GM19239 (cell line): ENCODE measurements around the gene CNTLN.
A peak's percentile ranks its signal among the peaks of the same experiment; 100 is the strongest.
"Not testable (repeated sequence)": the region's sequence is repeated elsewhere in the genome, so short reads cannot be mapped to it uniquely, and the experiment has no call there.

ENCODE experiments used
- DNase-seq: peaks from one replicate; pipeline ENCODE4 v3.0.0; 2011; ENCODE audit warnings: low spot score; ENCODE audit not compliant: insufficient read length
- FAIRE-seq: peaks from 2 replicates; lab custom pipeline; 2011; peaks lifted over from hg19 to GRCh38; lab: Jason Lieb, UNC

CNTLN gene

DNA sequence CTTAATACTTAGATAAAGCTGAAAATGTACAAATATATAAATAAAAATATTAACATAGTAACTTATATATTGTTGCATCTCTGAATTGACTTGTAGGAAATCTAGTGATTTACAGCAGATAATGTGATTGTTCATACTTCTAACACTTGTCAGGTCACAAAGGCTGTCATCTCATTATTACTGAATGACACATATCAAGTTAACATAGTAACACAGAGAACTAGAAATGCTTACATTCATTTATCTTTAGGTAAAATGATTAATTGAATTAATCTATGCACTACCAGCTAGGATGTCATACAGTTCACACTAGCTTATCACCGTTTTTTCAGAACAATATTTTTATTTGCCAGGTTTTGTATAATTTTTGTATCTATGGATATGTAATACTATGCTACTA lies 254.2 kb downstream of the CNTLN start:
- no peak for DNase-seq
- FAIRE-seq: no peak

DNA sequence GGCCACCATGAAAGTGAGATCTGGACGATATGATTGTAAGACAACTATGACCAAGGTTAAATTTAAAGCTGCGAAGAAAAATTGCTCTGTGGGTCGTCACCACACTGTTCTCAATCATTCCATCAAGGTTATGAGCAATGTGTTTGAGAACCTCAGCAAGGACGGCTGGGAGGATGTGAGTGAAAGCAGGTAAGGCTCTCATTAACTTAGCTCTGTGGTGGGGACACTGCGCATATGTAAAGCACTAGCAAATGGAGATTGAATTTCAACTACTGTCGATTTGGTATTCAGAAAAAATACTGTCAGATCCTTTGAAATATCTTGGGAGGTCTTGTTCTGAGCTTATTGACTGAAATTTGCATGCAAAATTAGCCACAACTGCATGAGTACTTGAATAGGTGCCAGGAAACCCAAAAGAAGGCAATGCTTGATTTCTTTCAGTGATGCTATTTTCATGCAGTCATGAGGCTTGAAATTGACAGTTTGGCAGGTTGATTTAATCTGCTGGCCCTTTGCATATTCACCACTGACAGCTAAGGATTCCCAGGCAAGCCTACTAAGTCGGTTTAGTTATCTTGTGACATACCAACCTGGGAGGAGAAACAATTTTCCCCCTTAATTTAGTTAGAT lies 260.2 kb downstream of the CNTLN start:
- DNase-seq: no peak
- FAIRE-seq: no peak

DNA sequence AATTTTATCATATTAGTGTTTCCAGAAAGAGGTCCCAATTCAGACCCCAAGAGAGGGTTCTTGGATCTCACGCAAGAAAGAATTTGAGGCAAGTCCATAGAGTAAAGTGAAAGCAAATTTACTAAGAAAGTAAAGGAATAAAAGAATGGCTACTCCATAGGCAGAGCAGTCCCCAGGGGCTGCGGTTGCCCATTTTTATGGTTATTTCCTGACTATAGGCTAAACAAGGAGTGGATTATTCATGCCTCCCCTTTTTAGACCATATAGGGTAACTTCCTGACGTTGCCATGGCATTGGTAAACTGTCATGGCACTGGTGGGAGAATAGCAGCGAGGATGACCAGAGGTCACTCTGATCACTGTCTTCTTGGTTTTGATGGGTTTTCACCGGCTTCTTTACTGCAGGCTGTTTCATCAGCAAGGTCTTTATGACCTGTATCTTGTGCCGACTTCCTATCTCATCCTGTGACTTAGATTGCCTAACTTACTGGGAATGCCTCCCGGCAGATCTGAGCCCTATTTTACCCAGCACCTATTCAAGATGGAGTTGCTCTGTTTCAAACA lies 262.4 kb downstream of the CNTLN start:
- FAIRE-seq, DNase-seq: not testable (repeated sequence)

DNA sequence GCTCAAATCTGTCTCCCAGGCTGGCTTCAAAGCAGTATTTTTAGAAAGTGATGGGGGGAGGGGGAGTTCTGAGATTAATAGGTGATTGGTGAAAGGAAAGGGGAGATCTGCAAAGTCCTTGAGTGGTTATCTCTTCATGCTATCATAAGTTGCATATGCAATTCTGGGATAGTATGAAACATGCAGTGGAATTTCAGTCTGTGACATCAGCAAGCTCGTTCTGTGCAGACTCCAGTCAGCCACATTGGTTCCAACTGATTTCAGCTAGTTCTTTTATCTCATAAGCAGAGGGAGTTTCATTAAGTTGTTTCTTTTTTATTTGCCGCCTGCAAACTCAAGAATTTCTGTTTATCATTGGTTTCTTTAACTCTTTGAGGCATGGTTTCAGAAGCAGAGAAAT lies 263.5 kb downstream of the CNTLN start:
- no peak for FAIRE-seq

DNA sequence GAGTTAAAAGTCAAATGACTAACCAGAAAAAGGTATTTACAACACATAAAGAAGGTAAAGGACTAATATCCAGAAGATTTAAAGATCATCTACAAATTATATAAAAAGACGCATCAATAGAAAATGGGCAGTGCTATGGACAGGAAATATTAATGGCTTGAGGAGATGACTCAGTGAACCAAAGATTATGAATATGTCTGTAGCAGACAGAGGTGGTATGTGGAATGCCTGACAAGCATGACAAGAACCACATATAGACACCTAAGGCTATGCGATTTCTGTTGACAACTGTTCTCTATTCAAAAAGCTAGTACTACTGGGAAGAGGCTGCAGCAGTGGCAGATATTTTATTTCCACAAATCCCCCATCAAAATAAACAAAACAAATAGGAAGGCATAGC lies 267.0 kb downstream of the CNTLN start:
- DNase-seq: no peak
- FAIRE-seq: no peak

More for the DNA sequence above, 263.5 kb downstream of the CNTLN start:
- DNase-seq: no peak

DNA sequence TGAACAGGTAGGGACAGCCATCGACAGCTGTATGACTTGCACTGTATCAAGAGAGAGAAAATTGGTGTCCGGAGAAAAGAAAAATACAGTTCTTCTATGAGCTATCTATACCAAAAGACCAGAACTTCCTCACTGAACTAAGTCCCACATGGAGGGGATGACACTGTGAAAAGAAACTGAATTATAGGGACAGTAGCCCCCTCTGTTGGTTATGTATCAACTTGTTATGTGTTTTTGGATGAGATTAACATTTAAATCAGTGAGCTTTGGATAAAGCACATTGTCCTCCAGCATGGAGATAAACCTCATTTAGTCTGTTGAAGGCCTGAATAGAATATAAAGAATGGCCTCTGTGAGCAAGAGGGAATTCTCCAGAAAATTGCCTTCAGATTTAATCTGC lies 267.5 kb downstream of the CNTLN start:
- DNase-seq: no peak
- FAIRE-seq: no peak

DNA sequence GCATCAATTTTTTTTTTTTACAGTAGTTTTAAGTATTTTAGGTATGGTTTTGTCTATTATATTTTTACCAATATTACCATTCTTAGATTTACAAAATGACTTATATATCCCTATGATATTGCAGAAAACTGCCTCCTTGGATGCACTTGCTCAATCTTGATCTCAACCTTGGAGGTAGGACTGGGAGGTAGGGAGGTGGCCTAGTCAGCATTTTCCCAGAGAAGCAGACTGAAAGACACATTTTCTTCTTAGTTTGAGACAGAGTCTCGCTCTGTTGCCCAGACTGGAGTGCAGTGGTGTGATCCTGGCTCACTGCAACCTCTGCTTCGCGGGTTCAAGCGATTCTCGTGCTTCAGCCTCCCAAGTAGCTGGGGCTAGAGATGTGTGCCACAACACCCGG lies 268.7 kb downstream of the CNTLN start:
- FAIRE-seq: no peak
- no peak for DNase-seq

DNA sequence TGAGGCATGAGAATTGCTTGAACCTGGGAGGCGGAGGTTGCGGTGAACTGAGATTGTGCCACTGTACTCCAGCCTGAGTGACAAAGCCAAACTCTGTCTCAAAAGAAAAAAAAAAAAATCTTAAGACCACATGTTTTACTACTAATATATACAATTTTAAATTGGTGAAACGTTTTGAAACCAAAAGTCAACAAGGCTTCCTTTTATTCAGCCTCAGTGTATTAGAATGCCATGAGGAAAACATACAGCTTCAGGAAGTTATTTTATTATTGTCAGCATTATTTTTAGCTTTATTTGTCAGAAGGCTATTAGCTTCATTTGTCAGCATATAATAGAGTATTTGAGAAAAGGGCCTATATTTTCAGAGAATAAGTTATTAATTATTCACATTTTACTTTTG lies 280.1 kb downstream of the CNTLN start:
- DNase-seq (no peak), FAIRE-seq (no peak)

DNA sequence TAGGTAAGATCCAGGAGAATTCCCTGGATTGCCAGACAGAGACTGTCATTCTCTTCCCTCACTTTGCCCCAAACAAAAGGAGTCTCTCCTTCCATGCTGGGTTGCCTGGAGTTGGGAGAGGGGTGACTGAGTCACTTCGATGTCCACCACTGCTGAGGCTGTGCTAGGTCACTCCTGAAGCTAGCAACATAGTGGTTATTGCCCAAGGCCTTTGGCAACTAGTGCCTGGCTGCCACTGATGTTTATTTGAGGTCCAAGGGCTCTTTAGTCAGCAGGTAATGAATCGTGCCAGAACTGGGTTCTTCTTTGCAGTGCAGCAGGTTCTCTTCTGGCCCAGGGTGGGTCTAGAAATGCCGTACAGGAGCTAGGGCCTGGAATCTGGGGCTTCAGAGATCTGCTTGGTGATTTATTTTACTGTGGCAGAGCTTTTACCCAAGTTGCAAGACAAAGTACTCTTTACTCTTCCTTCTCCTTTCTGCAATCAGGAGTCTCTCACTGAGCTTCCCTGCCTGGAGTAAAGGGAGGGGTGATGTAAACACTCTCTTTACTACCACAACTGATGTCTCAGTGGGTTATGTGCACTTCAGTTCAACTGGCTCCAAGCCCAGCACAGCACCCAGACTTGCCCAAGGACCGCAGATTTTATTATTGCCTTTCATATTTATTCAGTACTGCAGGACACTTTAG lies 288.3 kb downstream of the CNTLN start:
- no peak for DNase-seq
- no peak for FAIRE-seq

DNA sequence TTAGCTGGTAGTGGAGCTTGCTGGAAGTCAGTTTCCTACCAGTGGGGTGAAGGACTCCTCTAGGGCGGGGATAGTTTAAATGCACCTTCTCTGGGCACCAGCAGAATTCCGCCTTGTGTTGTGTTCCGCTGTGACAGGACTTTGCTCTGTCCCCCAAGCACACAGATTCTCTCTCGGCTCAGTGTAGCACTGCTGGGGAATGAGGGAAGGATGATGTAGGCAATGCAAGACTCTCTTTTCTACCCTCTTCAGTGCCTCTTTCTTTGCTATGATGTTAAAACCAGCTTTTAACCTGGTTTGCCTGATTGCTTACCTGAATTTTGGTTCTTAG lies 288.8 kb downstream of the CNTLN start:
- FAIRE-seq: no peak
- no peak for DNase-seq

DNA sequence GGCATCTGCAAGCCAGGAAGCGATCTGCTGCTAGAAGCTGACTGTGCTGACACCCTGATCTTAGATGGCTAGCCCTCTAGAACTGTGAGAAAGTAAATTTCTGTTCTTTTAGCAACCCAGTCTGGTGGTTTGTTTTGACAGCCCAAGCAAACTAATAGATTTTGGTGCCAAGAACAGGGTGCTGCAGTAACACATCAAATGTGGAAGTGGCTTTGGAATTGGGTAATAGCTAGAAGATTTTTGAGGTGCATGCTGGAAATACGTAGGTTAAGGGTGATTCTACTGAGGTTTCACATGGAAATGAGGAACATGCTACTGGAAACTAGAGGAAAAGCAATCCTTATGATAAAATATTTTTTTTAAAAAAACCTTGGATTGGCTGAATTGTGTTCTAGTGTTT lies 290.5 kb downstream of the CNTLN start:
- DNase-seq (no peak), FAIRE-seq (no peak)

DNA sequence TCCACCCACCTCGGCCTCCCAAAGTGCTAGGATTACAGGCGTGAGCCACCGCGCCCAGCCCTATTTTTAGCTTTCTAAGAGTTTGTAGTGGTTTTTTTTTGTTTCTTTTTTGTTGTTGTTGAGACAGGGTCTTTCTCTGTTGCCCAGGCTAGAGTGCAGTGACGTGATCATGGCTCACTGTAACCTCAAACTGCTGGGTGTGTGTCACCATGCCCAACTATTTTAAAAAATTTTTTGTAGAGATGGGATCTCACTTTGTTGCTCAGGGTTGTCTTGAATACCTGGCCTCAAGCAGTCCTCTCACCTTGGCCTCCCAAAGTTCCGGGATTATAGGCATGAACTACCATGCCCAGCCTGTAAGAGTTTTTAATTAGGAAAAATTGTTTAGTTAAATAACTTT lies 298.7 kb downstream of the CNTLN start:
- no peak for FAIRE-seq
- DNase-seq: no peak

DNA sequence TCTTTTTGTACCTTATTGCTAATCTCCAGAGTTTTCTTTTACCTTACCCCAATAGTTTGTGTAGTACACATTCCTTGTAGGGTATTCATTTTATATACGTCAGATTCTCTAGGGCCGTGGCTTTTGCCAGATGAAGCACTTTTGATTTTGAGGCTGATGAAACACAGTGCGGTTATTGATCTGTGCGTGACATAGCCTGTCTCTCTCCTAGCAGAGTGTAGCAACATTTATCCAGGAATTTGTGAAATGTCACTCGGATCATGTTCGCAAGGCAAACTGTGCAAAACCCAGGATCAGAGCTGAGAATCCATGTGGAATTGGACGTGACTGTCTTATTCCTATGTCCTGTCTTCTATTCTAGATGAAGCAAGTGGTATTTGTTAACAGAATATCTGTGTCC lies 302.0 kb downstream of the CNTLN start:
- FAIRE-seq (no peak), DNase-seq (no peak)

DNA sequence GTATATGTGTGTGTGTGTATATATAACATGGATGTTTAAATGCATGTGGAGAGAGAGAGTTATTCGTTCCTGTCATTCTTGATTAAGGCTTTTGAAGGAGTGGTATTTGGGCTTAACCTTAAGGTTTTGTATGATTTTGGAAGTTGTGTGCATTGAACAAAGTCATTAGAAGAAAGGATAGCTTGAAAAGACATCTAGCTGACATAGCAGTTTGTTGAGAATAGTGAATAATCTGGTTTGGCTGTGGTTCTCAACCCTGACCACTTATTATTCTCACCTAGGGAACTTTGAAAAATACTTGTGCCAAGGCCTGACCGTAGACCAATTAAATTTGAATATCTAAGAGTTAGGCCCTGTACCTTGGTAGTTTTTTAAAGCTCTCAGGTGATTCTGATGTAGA lies 303.0 kb downstream of the CNTLN start:
- DNase-seq: no peak
- FAIRE-seq: no peak

DNA sequence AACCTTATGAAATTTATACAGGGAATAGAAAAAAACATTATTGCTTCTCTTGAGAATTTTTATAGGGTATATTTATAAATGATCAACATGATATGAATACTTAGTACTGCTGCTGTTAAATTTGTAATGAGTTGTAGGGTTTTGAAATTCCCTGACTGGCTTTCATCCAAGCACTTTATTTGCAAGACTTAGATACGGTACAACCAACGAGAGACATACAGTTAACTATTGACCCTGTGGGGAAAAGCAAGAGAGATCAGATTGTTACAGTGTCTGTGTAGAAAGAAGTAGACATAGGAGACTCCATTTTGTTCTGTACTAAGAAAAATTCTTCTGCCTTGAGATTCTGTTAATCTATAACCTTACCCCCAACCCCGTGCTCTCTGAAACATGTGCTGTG lies 310.3 kb downstream of the CNTLN start:
- not testable (repeated sequence) for DNase-seq, FAIRE-seq

DNA sequence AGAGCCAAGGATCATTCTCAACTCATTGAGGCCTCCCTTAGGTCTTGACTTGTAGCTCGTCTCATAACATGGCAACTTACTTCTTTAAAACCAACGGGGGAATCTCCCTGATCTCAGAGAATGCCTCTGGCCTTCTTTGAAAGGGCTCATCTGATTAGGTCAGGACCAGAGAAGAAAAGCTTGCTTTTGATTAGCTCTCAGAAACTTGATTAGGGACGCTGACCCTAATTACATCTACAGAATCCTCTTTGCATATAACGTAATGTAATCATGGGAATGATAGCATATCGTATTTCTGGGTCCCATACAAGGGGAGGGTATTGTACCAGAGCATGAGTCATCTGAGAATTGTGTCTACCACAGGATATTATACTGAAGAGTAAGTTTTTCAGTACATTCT lies 318.9 kb downstream of the CNTLN start:
- FAIRE-seq (no peak), DNase-seq (no peak)

DNA sequence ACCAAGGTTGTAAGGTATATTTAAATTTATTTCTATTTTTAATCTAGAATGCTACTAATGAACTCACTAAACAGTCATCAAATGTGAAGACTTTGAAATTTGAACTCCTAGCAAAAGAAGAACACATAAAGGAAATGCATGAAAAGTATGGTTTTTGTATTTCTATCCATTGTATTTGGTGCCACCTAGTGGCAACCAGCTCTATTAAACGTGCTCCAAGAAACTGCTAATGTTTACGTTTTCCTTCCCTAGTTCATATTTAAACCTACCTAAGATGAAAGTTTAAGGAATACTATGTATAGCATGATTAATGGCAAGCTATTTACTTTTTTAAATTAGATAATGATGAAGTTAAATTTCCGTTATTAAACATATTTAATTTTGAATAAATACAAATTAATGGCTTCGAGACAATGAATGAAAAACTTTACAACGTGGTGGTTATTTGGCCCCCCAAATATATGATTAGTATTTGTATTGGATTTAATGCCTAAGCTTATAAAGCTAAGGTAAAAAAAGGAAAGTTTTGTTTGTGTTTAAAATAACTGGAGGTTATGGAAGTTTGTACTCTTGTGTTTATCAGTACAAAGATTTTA lies 328.1 kb downstream of the CNTLN start:
- FAIRE-seq (peak; percentile 71), DNase-seq (no peak)

DNA sequence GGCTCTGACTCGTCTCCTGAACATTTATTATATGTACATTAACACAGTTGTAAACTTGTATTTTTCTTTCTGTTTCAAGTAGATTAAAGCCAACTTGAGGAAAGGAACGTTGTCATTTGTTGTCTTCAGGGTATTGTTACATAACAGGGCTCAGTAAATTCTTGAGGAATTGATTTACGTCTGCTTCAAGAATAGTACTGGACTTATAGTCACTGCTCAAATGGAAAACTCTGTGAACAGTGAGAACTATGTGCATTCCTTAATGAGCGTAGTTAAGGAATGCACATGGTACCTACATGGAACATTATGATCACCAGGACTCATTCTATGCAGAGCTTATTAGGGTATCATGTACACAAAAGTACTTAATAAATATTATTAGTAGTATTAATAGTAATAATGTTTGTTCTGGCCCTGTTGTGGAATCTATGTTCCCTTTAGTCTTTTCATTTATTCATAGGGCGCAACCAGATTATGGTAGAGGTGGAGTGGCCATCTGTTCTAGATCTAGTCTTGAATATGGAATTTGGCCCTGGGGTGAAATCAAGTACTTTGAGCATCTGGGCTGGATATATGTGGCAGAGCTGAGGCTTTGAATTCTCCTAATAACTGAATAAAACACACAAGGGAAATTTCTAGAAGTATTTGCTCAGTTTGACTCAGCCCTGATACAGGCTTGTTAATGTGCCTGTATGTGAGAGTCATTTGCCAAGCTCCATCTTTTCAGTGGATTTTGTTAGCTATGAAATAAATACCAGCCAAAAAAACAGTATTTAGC lies 335.4 kb downstream of the CNTLN start:
- DNase-seq (no peak), FAIRE-seq (no peak)

DNA sequence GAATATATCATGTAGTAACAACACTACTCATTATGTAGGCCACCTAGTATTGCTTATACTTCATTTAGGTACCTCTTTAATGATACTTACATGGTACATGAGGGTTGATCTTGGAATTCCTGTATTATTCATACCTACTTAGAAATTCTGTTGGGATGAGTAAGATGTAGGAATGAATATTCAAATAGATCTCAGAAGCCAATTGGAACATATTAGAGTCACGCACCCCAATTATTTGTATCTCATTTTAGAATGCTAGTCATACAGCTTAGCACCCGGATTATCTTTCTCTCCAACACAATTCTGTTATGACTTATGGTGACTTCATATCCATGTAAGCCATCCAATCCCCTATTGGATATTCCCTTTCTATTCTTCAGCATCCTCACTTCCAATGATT lies 337.3 kb downstream of the CNTLN start:
- DNase-seq (no peak), FAIRE-seq (no peak)

DNA sequence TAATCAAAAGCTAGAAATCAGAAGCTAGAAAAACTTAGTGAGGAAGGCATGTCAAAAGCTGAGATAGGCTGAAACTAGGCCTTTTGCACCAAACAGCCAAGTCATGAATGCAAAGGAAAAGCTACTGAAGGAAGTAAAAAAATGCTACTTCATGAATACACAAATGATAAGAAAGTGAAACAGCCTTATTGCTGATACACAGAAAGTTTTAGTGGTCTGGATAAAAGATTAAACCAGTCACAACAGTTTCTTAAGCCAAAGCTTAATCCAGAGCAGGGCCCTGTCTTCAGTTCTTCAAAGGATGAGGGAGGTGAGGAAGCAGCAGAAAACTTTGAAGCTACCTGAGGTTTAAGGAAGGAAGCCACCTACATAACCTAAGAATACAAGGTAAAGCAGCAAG lies 341.6 kb downstream of the CNTLN start:
- FAIRE-seq (peak; percentile 80), DNase-seq (no peak)

DNA sequence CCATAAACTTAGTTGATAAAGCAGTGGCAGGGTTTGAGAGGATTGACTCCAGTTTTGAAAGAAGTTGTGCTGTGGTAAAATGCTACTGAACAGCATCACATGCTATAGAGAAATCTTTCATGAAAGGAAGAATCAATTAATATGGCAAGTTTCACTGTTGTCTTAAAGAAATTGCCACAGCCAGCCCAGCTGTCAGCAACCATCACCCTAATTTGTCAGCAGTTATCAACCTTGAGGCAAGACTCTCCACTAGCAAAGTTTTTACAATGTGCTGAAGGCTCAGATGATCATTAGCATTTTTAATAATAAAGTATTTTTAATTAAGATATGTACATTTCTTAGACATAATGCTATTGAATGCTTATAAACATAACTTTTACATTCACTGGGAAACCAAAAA lies 343.0 kb downstream of the CNTLN start:
- FAIRE-seq: no peak
- no peak for DNase-seq
